A673 (cell line): Measurements from ENCODE around the gene DNAJC4. TPM values are rescaled to one million over a fixed set of nuclear protein-coding genes. Genes with fewer than 3 reads are reported as not detected.

ENCODE experiments used
- BruUV-seq: library from RNA; stranded (reverse); fragments of 400-500 nt; replicated peaks from 2 replicates; lab custom pipeline; 2021; lab: Mats Ljungman, UMichigan
- CTCF ChIA-PET: fragments of 300-600 bp; sonication (Branson Sonifier 250); formaldehyde crosslinking; loops from one replicate; lab custom pipeline; 2022; ENCODE audit warnings: antibody characterized with exemption; lab: Charles Lee
- POLR2A ChIA-PET: fragments of 300-600 bp; sonication (Branson Sonifier 250); formaldehyde crosslinking; loops from one replicate; lab custom pipeline; 2022; ENCODE audit warnings: antibody characterized with exemption; ENCODE audit not compliant: low non-redundant PET; lab: Charles Lee
- DNase-seq: peaks from one replicate; pipeline ENCODE4 v3.0.0-alpha.2; 2015; ENCODE audit warnings: low spot score
- H3K27ac ChIP-seq: fragments of 200-600 bp; sonication (generic); 2 replicates; pipeline ENCODE4 v1.5.1; 2016; ENCODE audit warnings: mixed run types, low read depth, mild to moderate bottlenecking, mixed read lengths, antibody characterized with exemption, low read length; ENCODE audit not compliant: poor library complexity, severe bottlenecking
- H3K27me3 ChIP-seq: fragments of 200-600 bp; sonication (generic); replicated peaks from 2 replicates; pipeline ENCODE4 v1.6.1; 2017; ENCODE audit warnings: mixed run types, low read depth, mild to moderate bottlenecking, mixed read lengths, antibody characterized with exemption, low read length; ENCODE audit not compliant: insufficient read depth, poor library complexity
- H3K36me3 ChIP-seq: fragments of 200-600 bp; sonication (generic); 2 replicates; pipeline ENCODE4 v1.6.1; 2016; ENCODE audit warnings: mixed run types, mild to moderate bottlenecking, mixed read lengths, antibody characterized with exemption, low read length; ENCODE audit not compliant: insufficient read depth, poor library complexity, severe bottlenecking
- H3K4me1 ChIP-seq: fragments of 200-600 bp; sonication (generic); 2 replicates; pipeline ENCODE4 v1.6.1; 2017; ENCODE audit warnings: mixed run types, mild to moderate bottlenecking, mixed read lengths, antibody characterized with exemption, low read length; ENCODE audit not compliant: insufficient read depth, poor library complexity, severe bottlenecking
- H3K4me3 ChIP-seq: fragments of 200-600 bp; sonication (generic); 2 replicates; pipeline ENCODE4 v1.5.1; 2016; ENCODE audit warnings: low read depth, mixed run types, mild to moderate bottlenecking, mixed read lengths, low read length; ENCODE audit not compliant: poor library complexity, severe bottlenecking
- H3K9me3 ChIP-seq: fragments of 200-600 bp; sonication (generic); 2 replicates; pipeline ENCODE4 v1.6.1; 2016; ENCODE audit warnings: mixed run types, low read depth, mild to moderate bottlenecking, mixed read lengths, antibody characterized with exemption, low read length; ENCODE audit not compliant: poor library complexity, severe bottlenecking
- CTCF ChIP-seq: fragments of 300-800, 200-600 bp; sonication (generic); conservative IDR thresholded peaks from 2 replicates; pipeline ENCODE4 v1.5.1; 2017; ENCODE audit warnings: low read depth, mild to moderate bottlenecking, antibody characterized with exemption, low read length, moderate library complexity, mixed read lengths
- EZH2 ChIP-seq: fragments of 200-600 bp; sonication (generic); IDR thresholded peaks from 2 replicates; pipeline ENCODE4 v1.6.1; 2017; ENCODE audit warnings: borderline replicate concordance, low read depth, mild to moderate bottlenecking, mixed read lengths, antibody characterized with exemption, low read length; ENCODE audit not compliant: poor library complexity, severe bottlenecking
- intact Hi-C: fragments of 100-400 bp; cut with micrococcal nuclease; formaldehyde crosslinking; loops from one replicate; pipeline ENCODE4 v1.10.0; 2022; ENCODE audit not compliant: unreplicated experiment
- total RNA-seq: library from RNA; stranded (reverse); gene quantifications from 2 replicates; pipeline ENCODE4 v1.2.3, GENCODE V29; 2021

DNAJC4 gene
- total RNA-seq, 1 experiment from 2014 or later, result 20.2 TPM

DNA sequence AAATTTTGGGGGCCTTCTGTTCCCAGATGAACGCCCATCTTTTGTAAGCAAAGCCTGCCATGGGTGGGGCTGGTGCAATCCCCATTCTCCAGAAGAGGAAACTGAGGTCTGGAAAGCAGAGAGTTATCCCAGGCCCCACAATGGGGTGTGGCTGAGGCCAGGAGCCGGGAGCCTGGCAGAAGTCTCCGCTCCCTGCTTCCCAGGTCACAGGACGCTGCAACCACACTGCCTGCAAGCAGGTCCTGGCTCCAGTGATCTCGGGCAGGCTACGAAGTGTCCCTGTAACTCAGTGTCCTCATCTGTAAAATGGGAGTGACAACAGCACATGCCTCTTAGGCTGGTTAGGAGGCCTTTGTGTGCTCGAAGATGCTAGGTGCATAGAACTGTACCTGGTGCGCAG, 22.7 kb downstream of the DNAJC4 start:
- Histone ChIP-seq H3K27me3 (no peaks in the 10 kb centered on the region), H3K4me3 (peak overlapping the region; percentile 79), H3K36me3 (peaks cover 28% of the 10 kb centered on the region), H3K4me1 (peaks cover 20% of the 10 kb centered on the region), H3K27ac (no peak overlapping the region), H3K9me3 (no peaks in the 10 kb centered on the region)
- TF ChIP-seq CTCF (no peak), EZH2 (no peak)
- intact Hi-C loops, result no loop called here
- DNase-seq, result no peak
- ChIA-PET CTCF (interaction anchor here (1.7 kb wide), 1 partner anchor 49 kb away, joined by 11 read pairs; no protein-coding TSS in a partner anchor), POLR2A (no interaction called here)
- no TSS peak for BruUV-seq

DNA sequence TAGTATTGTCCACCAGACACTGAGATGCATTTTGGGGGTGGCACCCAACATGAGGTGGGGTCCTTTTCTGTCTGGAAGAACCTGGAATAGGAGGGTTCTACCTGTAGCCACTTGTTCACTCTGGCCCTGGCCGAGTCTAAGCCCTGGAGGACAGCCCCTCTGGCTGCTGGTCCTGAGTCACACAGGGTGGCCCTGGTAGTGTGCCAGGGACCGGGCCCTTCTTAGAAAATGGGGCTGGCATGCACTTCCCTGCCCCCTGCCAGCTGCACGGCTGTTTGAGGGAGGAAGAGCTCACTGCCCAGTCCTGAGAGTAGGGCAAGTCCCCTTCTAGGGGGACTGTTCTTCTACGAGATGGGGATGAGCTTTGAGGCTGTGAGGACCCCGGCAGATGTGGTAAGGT, 23.1 kb downstream of the DNAJC4 start:
- H3K27ac ChIP-seq, result no peak overlapping the region
- BruUV-seq, result no TSS peak
- POLR2A ChIA-PET, result no interaction called here
- H3K4me3 ChIP-seq, result no peak overlapping the region
- peaks cover 32% of the 10 kb centered on the region for H3K36me3 ChIP-seq
- H3K4me1 ChIP-seq, result peaks cover 20% of the 10 kb centered on the region
- no peaks in the 10 kb centered on the region for H3K9me3 ChIP-seq
- H3K27me3 ChIP-seq, result no peaks in the 10 kb centered on the region
- CTCF ChIA-PET, result no interaction called here
- no peak for TF ChIP-seq CTCF
- no peak for TF ChIP-seq EZH2
- intact Hi-C loops, result no loop called here
- DNase-seq, result no peak

- CTCF ChIA-PET, result no interaction called here
- H3K9me3 ChIP-seq, result no peaks in the 10 kb centered on the region
- H3K36me3 ChIP-seq, result peaks cover 40% of the 10 kb centered on the region
- H3K27me3 ChIP-seq, result no peaks in the 10 kb centered on the region
- H3K4me1 ChIP-seq, result peaks cover 18% of the 10 kb centered on the region
- TF ChIP-seq EZH2 (no peak), CTCF (no peak)
- no peak overlapping the region for H3K27ac ChIP-seq
- POLR2A ChIA-PET, result no interaction called here
- intact Hi-C loops, result no loop called here
- DNase-seq, result no peak
- BruUV-seq, result no TSS peak
- no peak overlapping the region for H3K4me3 ChIP-seq
Measured at GRCh38 chr11:64254326-64254725, 24.0 kb downstream of the DNAJC4 start.
